GM12878 (cell line): ENCODE data around the gene DGKE.

Experiments
- CEBPB ChIP-seq, 2 experiments: fragments of 150-350 bp in 1 of 2; IDR thresholded peaks; 2 replicates each; pipeline ENCODE4 v1.6.1; 2012 to 2014; ENCODE audit warnings: low read depth in 2 of 2, low read length in 2 of 2, borderline replicate concordance in 1 of 2, inconsistent platforms in 1 of 2
- CTCF ChIP-seq, 3 experiments: IDR thresholded peaks in 2 of 3; conservative IDR thresholded peaks in 1 of 3; 2 replicates each; pipeline ENCODE4 v1.5.1; 2011; ENCODE audit warnings: low read depth in 3 of 3, low read length in 3 of 3, mild to moderate bottlenecking in 3 of 3, control low read depth in 2 of 3, moderate library complexity in 2 of 3, inconsistent platforms in 1 of 3, mixed read lengths in 1 of 3; ENCODE audit not compliant: control insufficient read depth in 2 of 3, insufficient read depth in 1 of 3; ENCODE audit errors: extremely low read depth in 1 of 3
- EP300 ChIP-seq, 2 experiments: fragments of 150-350 bp in 1 of 2; IDR thresholded peaks; 2 replicates each; pipeline ENCODE4 v1.6.1; 2011 to 2012; ENCODE audit warnings: low read depth in 2 of 2, low read length in 2 of 2, borderline replicate concordance in 1 of 2, improper control_type of control experiment in 1 of 2, inconsistent platforms in 1 of 2; ENCODE audit not compliant: control insufficient read depth in 1 of 2
- POU2F2 ChIP-seq: IDR thresholded peaks from 3 replicates; pipeline ENCODE4 v1.6.1; 2011; ENCODE audit warnings: low read depth, mild to moderate bottlenecking, low read length, borderline replicate concordance
- SRF ChIP-seq, 2 experiments: IDR thresholded peaks; 2 replicates each; pipeline ENCODE4 v1.6.1; 2011; ENCODE audit warnings: low read depth in 2 of 2, low read length in 2 of 2, mild to moderate bottlenecking in 1 of 2, moderate library complexity in 1 of 2

- TF ChIP-seq POU2F2 (no peak), EP300 (IDR thresholded peaks at IDR 0.05; ENCODE audit: borderline replicate concordance in 1 of 2, control insufficient read depth in 1 of 2, low read depth in 2 of 2, low read length in 2 of 2) (no peak), CTCF (IDR thresholded peaks at IDR 0.05 in 2 of 3, conservative IDR thresholded peaks at IDR 0.05 in 1 of 3; ENCODE audit: control insufficient read depth in 2 of 3, extremely low read depth in 1 of 3, insufficient read depth in 1 of 3, low read depth in 3 of 3, low read length in 3 of 3) (no peak), SRF (IDR thresholded peaks at IDR 0.05; ENCODE audit: low read depth in 2 of 2, low read length in 2 of 2) (no peak), CEBPB (IDR thresholded peaks at IDR 0.05; ENCODE audit: borderline replicate concordance in 1 of 2, low read depth in 2 of 2, low read length in 2 of 2) (no peak)
Measured at GRCh38 chr17:56897646-56898424, 63.9 kb downstream of the DGKE start.
